Heart left ventricle (tissue), 13 donors: ENCODE data around the gene DCPS.

Source experiments
- POLR2A ChIP-seq, 2 donors: fragments of 450-650 bp; IDR thresholded peaks; one replicate each; pipeline ENCODE4 v1.6.1; 2017; ENCODE audit warnings: antibody characterized with exemption in 2 of 2, mild to moderate bottlenecking in 2 of 2, moderate library complexity in 2 of 2
- TF ChIP-seq, protein P1 (sequence below), 12 donors: fragments of 200-600 bp; sonication (generic) in 4 of 12; IDR thresholded peaks; one replicate each; pipeline versions ENCODE4 v1.5.0 to v1.8.0; 2018 to 2022; ENCODE audit warnings: antibody characterized with exemption in 12 of 12, mild to moderate bottlenecking in 5 of 12
- donor health status: ischemic (EF 13 %, LVEDD 7.1; RV severe dilation, severe dysfunction).
- donor health status: DM: no; HTN: yes; CAD: no.
- donor health status: DM: no; HTN: no; CAD: no.
- donor health status: ischemic (EF 25% LVEDD 6.9; RV normal size, moderate dysfunction).
- donor health status: ischemic (EF 25% LVEDD 5.7; RV mildly dilated, moderate dysfunction).
- donor health status: ischemic (EF 35%, LVEDD 5.7; RV mildly dilated, moderate dysfunction).
- donor health status: nonischemic (EF 11% LVEDD 7.7; RV severe dilation, severe dysfunction).
- donor health status: DM: yes; HTN: yes; CAD: no.
- donor health status: PGD.
- donor health status: ischemic (EF 29% LVEDD 5.4; RV normal size, mild dysfunction).
- donor health status: nonischemic (EF 23%, LVEDD 6.1; RV moderate dilation, normal function).

GRCh38 chr11:126311401-126312291, 7.8 kb downstream of the DCPS start:
- TF ChIP-seq, protein P1, sequence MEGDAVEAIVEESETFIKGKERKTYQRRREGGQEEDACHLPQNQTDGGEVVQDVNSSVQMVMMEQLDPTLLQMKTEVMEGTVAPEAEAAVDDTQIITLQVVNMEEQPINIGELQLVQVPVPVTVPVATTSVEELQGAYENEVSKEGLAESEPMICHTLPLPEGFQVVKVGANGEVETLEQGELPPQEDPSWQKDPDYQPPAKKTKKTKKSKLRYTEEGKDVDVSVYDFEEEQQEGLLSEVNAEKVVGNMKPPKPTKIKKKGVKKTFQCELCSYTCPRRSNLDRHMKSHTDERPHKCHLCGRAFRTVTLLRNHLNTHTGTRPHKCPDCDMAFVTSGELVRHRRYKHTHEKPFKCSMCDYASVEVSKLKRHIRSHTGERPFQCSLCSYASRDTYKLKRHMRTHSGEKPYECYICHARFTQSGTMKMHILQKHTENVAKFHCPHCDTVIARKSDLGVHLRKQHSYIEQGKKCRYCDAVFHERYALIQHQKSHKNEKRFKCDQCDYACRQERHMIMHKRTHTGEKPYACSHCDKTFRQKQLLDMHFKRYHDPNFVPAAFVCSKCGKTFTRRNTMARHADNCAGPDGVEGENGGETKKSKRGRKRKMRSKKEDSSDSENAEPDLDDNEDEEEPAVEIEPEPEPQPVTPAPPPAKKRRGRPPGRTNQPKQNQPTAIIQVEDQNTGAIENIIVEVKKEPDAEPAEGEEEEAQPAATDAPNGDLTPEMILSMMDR (IDR thresholded peaks at IDR 0.05), result no peak
- no peak for TF ChIP-seq POLR2A (IDR thresholded peaks at IDR 0.05)
